ENCODE measurements around the gene FAM149A. TPM values are rescaled to one million over a fixed set of nuclear protein-coding genes. Genes with fewer than 3 reads are reported as not detected.

The FAM149A gene
- total RNA-seq, 1 donor from 2014 or later = not detected

- ATAC-seq (ENCODE audit: low read depth) = peak; percentile 25
- ChIA-PET POLR2A (no interaction called here), CTCF (interaction anchor here (1.1 kb wide), 1 partner anchor 32 kb away, joined by 3 read pairs; no protein-coding TSS in a partner anchor)
- Mint-ChIP-seq H3K9me3 (no peaks in the 10 kb centered on the region), H3K36me3 (ENCODE audit: low read depth) (no peaks in the 10 kb centered on the region), H3K27me3 (peaks cover 42% of the 10 kb centered on the region), H3K4me1 (peaks cover 9% of the 10 kb centered on the region), H3K4me3 (peak overlapping the region; percentile 67), H3K27ac (no peak overlapping the region)
- DNase-seq = no peak
- intact Hi-C loops (cut with micrococcal nuclease) = no loop called here
- TF ChIP-seq CTCF (IDR thresholded peaks at IDR 0.05) = no peak
These were observed 564 bp downstream of the FAM149A start for GRCh38 chr4:186104890-186105646.

- H3K36me3 Mint-ChIP-seq (ENCODE audit: low read depth) = no peaks in the 10 kb centered on the region
- H3K27ac Mint-ChIP-seq = no peak overlapping the region
- intact Hi-C loops (cut with micrococcal nuclease) = no loop called here
- CTCF ChIA-PET = no interaction called here
- H3K4me3 Mint-ChIP-seq = peak overlapping the region; percentile 67
- H3K9me3 Mint-ChIP-seq = no peaks in the 10 kb centered on the region
- POLR2A ChIA-PET = no interaction called here
- ATAC-seq (ENCODE audit: low read depth) (no peak), DNase-seq (no peak)
- H3K27me3 Mint-ChIP-seq = peaks cover 40% of the 10 kb centered on the region
- no peak for TF ChIP-seq CTCF (IDR thresholded peaks at IDR 0.05)
- H3K4me1 Mint-ChIP-seq = peaks cover 9% of the 10 kb centered on the region
These were observed 1.3 kb downstream of the FAM149A start for GRCh38 chr4:186105647-186106321.

- TF ChIP-seq CTCF (IDR thresholded peaks at IDR 0.05) = no peak
- CTCF ChIA-PET = no interaction called here
- Mint-ChIP-seq H3K27me3 (peaks cover 37% of the 10 kb centered on the region), H3K4me1 (peaks cover 9% of the 10 kb centered on the region), H3K36me3 (ENCODE audit: low read depth) (no peaks in the 10 kb centered on the region), H3K4me3 (no peak overlapping the region), H3K27ac (no peak overlapping the region), H3K9me3 (no peaks in the 10 kb centered on the region)
- no peak for DNase-seq
- intact Hi-C loops (cut with micrococcal nuclease) = no loop called here
- no peak for ATAC-seq (ENCODE audit: low read depth)
- POLR2A ChIA-PET = no interaction called here
These were observed 3.4 kb downstream of the FAM149A start for GRCh38 chr4:186107947-186108346.

- no peak for TF ChIP-seq CTCF (IDR thresholded peaks at IDR 0.05)
- no peak overlapping the region for H3K27ac Mint-ChIP-seq
- intact Hi-C loops (cut with micrococcal nuclease) = no loop called here
- CTCF ChIA-PET = no interaction called here
- POLR2A ChIA-PET = interaction anchor here (0.8 kb wide), 1 partner anchor 479 kb away, joined by 3 read pairs; no protein-coding TSS in a partner anchor
- H3K27me3 Mint-ChIP-seq = peaks cover 32% of the 10 kb centered on the region
- no peak overlapping the region for H3K4me3 Mint-ChIP-seq
- no peak for DNase-seq
- ATAC-seq (ENCODE audit: low read depth) = no peak
- H3K9me3 Mint-ChIP-seq = no peaks in the 10 kb centered on the region
- no peaks in the 10 kb centered on the region for H3K36me3 Mint-ChIP-seq (ENCODE audit: low read depth)
- H3K4me1 Mint-ChIP-seq = peaks cover 9% of the 10 kb centered on the region
These were observed 3.9 kb downstream of the FAM149A start for GRCh38 chr4:186108391-186108790.

GRCh38 chr4:186109245-186109644 lies 4.7 kb downstream of the FAM149A start:
- Mint-ChIP-seq H3K36me3 (ENCODE audit: low read depth) (no peaks in the 10 kb centered on the region), H3K9me3 (no peaks in the 10 kb centered on the region), H3K27ac (no peak overlapping the region), H3K27me3 (peaks cover 24% of the 10 kb centered on the region), H3K4me3 (no peak overlapping the region), H3K4me1 (peaks cover 9% of the 10 kb centered on the region)
- intact Hi-C loops (cut with micrococcal nuclease) = no loop called here
- ChIA-PET CTCF (no interaction called here), POLR2A (no interaction called here)
- ATAC-seq (ENCODE audit: low read depth) (no peak), DNase-seq (no peak)
- no peak for TF ChIP-seq CTCF (IDR thresholded peaks at IDR 0.05)
